ENCODE data around the gene CACNG5.

The CACNG5 gene

GRCh38 chr17:66837226-66837625 lies 2.3 kb downstream of the CACNG5 start:
- DNase-seq (ENCODE audit: extremely low read depth, insufficient read length), result no peak
- H3K4me3 ChIP-seq (replicated peaks; ENCODE audit: low read depth, low read length), result no peak overlapping the region
- TF ChIP-seq CTCF (IDR thresholded peaks at IDR 0.05; ENCODE audit: insufficient read depth, low read length, poor library complexity, severe bottlenecking), result no peak
- H3K27me3 ChIP-seq (replicated peaks; ENCODE audit: control insufficient read depth, insufficient read depth, low read length), result peaks cover 2% of the 10 kb centered on the region; the same call in 1 of the 2 replicates
- H3K36me3 ChIP-seq (ENCODE audit: control insufficient read depth, insufficient read depth, low read length), result no peaks in the 10 kb centered on the region

GRCh38 chr17:66837885-66838665 lies 3.2 kb downstream of the CACNG5 start:
- Histone ChIP-seq H3K4me3 (replicated peaks; ENCODE audit: low read depth, low read length) (no peak overlapping the region), H3K27me3 (replicated peaks; ENCODE audit: control insufficient read depth, insufficient read depth, low read length) (peaks cover 2% of the 10 kb centered on the region; the same call in 1 of the 2 replicates), H3K36me3 (ENCODE audit: control insufficient read depth, insufficient read depth, low read length) (no peaks in the 10 kb centered on the region)
- DNase-seq (ENCODE audit: extremely low read depth, insufficient read length), result no peak
- no peak for TF ChIP-seq CTCF (IDR thresholded peaks at IDR 0.05; ENCODE audit: insufficient read depth, low read length, poor library complexity, severe bottlenecking)

DNA sequence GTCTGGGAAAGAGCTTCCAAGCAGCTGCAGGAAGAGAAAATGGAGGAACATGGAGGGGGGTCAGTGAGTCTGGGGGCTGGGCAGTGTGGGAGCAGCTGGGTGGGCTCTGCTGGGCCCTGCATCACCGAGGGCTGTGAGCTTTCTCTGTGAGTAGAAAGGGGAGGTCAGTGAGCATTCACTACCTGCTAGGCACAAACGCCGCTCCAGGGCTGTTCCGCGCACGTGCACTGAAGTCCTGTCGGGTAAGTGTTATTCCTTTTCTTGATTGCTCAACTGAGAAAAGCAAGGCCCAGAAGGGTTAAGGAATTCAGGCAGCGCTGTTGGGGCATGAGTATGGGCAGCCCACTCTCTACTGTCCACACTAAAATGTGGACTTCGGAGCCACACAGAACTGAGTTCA lies 4.7 kb downstream of the CACNG5 start:
- no peak overlapping the region for H3K4me3 ChIP-seq (replicated peaks; ENCODE audit: low read depth, low read length)
- H3K27me3 ChIP-seq (replicated peaks; ENCODE audit: control insufficient read depth, insufficient read depth, low read length), result no peaks in the 10 kb centered on the region; the same call in 1 of the 2 replicates
- H3K36me3 ChIP-seq (ENCODE audit: control insufficient read depth, insufficient read depth, low read length), result no peaks in the 10 kb centered on the region
- no peak for TF ChIP-seq CTCF (IDR thresholded peaks at IDR 0.05; ENCODE audit: insufficient read depth, low read length, poor library complexity, severe bottlenecking)
- DNase-seq (ENCODE audit: extremely low read depth, insufficient read length), result no peak

DNA sequence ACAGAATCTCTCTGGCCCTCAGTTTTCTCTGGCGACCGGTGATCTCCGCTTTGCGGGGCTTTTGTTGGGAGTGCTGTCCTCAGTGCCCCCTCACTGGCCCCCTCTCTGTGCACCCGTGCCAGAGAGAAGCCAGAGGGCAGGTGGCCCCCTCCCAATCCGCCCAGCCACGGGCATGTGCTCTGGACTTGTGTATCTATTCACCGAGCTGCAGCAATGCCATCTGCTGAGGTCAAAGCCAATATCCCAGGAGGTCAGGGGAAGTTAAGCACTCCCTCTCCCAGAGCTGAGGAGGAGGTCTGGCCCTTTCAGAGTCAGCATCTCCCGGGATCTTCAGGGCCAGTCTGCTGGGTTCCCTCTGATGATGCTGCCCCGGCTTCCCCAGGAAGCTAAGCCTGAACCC lies 5.1 kb downstream of the CACNG5 start:
- H3K4me3 ChIP-seq (replicated peaks; ENCODE audit: low read depth, low read length), result no peak overlapping the region
- no peaks in the 10 kb centered on the region for H3K36me3 ChIP-seq (ENCODE audit: control insufficient read depth, insufficient read depth, low read length)
- H3K27me3 ChIP-seq (replicated peaks; ENCODE audit: control insufficient read depth, insufficient read depth, low read length), result no peaks in the 10 kb centered on the region; the same call in 1 of the 2 replicates
- no peak for DNase-seq (ENCODE audit: extremely low read depth, insufficient read length)
- TF ChIP-seq CTCF (IDR thresholded peaks at IDR 0.05; ENCODE audit: insufficient read depth, low read length, poor library complexity, severe bottlenecking), result no peak

DNA sequence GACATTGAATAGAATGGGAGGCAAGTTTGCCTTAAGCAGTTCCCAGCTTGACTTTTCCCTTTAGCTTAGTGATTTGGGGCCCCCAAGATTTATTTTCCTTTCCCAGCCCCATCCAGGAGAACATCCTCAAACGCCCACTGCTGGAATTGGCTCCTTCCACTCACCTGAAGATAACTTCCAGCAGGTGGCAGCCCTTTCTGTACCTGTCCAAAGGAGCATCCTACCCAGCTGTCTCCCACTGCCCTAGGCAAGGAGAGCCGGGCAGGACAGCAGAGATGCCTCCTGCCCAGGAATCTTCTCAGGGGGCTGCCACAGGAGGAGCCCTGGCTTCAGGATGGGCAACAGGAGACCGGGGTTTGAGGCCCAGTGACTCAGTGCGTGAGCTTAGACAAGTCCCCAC lies 6.4 kb downstream of the CACNG5 start:
- DNase-seq (ENCODE audit: extremely low read depth, insufficient read length), result no peak
- no peaks in the 10 kb centered on the region; the same call in 1 of the 2 replicates for H3K27me3 ChIP-seq (replicated peaks; ENCODE audit: control insufficient read depth, insufficient read depth, low read length)
- no peak for TF ChIP-seq CTCF (IDR thresholded peaks at IDR 0.05; ENCODE audit: insufficient read depth, low read length, poor library complexity, severe bottlenecking)
- no peaks in the 10 kb centered on the region for H3K36me3 ChIP-seq (ENCODE audit: control insufficient read depth, insufficient read depth, low read length)
- H3K4me3 ChIP-seq (replicated peaks; ENCODE audit: low read depth, low read length), result no peak overlapping the region

All from GM06990 (cell line).